Measurements from ENCODE around the gene TMEM234. TPM values are rescaled to one million over a fixed set of nuclear protein-coding genes. Genes with fewer than 3 reads are reported as not detected.

The TMEM234 gene
- total RNA-seq = 15.4 and 17.7 TPM in 2 replicates

DNA sequence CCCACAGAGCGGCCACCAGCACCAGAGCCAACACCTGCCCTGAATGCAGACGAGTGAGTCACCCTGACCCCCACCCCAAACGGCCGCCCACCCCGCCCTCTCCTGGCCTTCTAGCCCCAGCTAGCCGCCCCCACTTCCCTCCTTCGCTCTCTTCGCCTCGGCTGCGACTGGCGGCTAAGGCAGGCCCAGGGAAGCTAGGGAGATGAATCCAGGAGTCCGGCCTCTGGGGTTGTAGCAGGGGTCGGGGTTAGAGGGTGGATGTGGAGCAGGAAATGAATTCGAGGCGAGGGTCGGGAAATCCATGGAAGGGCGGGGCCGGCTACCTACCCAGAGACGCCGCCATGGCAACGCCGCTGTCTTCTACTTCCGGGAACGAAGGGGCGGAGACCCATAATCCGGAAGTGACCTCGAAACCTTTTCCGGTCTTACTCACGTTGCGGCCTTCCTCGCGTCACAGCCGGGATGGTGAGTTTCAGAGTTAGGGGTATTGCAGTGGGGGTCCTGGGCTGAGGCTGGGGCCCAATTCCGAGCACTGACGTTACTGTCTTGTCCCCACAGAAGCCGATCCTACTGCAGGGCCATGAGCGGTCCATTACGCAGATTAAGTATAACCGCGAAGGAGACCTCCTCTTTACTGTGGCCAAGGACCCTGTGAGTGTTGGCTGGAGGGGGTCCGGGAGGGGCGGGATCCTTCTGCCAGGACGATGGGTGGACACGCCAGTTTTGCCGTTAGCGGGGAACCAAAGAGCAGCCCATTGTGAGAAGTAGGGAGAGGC is at the start of gene TMEM234, which contains the start of gene EIF3I:
TSS of gene TMEM234 (minus strand) at position 374 of the 776 bp plus-strand sequence. CDS start at position 343, 31 bp downstream.
TSS of gene EIF3I (plus strand) at position 428 of the 776 bp plus-strand sequence. CDS start at position 463, 35 bp downstream.

DNA sequence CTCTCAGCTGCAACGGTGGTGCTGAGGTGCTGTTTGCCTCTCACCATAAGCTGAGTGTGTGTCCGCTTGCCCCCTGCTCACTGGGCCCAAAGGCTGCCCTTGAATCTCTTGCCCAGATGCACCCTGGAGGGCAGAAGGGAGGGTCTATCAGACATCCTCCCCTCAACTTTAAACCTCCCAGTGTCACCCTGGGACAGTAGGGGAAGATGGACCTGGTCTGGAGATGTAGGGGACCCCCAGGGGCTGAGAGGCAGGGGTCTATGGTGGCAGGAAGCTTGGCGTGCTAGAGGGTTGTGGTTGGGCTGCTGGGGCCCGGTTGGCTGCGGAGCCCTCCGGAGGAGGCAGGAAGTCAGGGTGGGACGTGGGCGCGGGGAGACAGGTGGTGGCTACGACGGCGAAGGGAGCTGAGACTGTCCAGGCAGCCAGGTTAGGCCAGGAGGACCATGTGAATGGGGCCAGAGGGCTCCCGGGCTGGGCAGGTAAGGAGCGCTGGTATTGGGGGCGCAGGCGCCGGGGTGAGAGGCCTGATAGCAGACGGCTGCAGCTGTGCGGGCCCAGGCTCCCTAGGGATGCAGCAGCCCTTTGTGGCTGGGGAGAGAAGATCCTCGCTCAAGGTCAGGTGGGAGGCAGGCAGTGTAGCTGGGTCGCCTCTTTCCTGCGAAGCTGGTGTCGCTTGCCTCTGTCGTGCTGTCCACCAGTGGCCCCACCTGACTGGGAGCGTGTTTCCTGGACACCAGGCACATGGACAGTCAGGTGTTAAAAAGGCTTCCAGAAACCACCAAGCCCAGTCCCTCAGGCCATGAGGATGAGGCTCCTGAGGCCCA is 29.0 kb upstream of the TMEM234 start, which contains the start of gene LCK:
TSS of gene LCK (plus strand) at position 373 of the 824 bp plus-strand sequence. CDS start 23,065 bp downstream, outside the sequence.

DNA sequence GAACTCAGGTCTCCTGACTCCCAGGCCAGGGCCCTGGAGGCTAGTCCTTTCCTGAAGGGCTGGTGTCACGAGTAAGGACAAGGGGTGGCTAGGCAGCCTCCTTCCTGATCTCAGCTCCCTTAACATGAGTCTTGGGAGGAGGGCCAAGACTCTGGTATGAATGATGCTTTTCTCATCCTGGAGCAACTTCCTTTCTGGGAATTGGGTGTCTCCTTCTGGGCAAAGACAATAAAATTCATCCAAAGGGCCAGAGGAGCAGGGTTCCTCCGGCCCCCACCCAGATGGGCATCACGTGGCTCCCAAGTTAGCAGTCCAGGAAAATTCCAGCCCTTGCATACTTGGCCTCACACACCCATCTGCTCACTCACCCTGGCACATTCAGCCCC is 24.7 kb upstream of the TMEM234 start, which contains the start of gene FAM167B:
TSS of gene FAM167B (plus strand) at position 335 of the 386 bp plus-strand sequence. CDS start 200 bp downstream, outside the sequence.

DNA sequence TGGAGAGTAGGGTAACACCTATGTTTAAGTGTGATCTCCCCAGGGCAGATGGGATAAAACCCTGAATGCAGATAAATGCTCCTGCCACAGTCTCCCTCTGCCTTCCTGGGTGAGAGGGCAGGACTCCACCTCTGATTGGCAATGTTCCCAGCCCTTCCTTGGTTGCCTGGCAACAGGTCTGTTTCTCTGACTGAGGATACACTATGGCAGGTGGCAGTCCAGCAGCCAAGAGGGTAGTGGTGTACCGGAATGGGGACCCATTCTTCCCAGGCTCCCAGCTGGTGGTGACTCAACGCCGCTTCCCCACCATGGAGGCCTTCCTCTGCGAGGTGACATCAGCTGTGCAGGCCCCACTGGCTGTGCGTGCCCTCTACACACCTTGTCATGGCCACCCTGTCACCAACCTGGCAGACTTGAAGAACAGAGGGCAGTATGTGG is 13.2 kb downstream of the TMEM234 start, which contains the start of gene DCDC2B:
TSS of gene DCDC2B (plus strand) at position 199 of the 438 bp plus-strand sequence. CDS start at position 204, 5 bp downstream.

DNA sequence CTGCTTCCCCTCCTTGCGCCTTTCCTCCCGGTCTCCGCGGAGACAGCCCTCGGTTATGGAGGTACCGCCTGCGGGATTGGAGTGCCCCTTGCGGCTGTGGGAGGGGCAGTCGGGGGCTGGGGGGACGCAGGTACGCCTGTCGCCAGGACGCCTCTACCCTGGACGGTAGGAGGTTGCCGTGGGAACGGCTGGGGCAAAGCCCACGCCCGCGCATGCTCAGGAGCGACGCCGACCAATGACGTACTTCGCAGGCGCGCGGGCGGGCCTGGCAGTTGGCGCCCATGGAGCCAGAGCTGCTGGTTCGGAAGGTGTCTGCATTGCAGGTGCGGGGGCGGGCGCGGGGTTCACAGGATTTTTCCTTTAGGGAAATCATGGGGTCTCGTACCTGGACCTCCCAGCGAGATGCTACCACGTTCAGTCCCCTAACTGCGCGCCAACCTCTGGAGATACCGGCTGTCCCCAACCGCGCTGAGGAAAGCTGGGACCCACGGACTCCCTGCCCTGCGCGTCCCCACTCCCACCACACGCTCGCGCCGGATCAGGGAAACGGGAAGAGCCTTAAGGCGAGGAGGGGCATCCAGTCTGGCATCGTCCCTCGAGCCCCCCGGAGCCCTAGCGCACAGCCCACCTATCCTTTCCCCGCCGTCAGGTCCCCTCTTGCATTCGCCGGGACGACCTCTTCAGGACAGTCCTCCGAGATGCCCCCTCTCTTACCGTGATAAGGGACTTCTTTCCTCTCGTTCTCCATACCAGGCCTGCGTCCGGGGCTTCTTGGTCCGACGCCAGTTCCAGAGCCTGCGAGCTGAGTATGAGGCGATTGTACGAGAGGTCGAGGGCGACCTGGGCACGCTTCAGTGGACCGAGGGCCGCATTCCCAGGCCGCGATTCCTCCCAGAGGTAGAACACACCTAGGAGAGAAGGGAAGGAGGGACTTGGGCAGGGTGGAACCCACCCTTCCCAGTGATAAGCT is 16.5 kb downstream of the TMEM234 start, which contains the start of gene IQCC:
TSS of gene IQCC (plus strand) at position 271 of the 970 bp plus-strand sequence. CDS start at position 282, 11 bp downstream.

DNA sequence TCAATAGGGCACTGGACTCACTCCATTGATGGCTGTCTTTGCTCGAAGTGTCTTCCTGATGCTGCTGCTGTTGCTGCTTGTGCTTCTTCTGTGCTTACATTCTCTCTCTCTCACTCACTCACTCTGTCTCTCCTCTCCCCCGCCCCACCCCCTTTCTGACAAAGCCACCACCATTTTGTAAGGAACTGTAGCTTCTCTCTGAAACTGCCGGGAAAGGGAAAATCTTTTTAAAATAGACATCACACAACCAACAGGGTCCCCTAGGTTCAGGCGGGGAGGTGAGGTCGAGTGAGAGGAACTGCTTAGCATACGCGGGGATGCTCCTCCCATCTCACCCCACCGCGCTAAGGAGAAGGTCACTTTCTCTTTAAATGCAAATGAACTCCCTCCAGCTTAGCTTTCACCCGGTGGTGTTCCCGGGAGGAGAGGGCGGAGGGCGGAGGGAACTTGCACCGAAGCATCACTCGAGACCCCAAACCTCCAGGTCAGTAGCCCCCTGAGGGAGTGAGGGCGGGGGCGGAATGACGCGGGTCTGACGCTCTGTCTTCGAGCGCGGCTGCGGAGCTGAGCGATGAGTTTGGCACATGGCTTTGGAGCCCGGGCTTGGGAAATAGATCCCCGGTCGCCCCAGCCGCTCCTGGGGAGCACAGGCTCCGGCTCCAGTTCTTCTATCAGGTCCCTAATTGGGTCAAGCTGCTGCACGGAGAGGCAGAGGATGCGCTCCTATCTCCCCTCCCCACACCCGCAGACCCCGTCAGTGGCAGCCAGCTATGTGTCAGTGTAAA is 21.7 kb downstream of the TMEM234 start, which contains the start of gene CCDC28B:
TSS of gene CCDC28B (plus strand) at position 370 of the 785 bp plus-strand sequence. CDS start 1,341 bp downstream, outside the sequence.

DNA sequence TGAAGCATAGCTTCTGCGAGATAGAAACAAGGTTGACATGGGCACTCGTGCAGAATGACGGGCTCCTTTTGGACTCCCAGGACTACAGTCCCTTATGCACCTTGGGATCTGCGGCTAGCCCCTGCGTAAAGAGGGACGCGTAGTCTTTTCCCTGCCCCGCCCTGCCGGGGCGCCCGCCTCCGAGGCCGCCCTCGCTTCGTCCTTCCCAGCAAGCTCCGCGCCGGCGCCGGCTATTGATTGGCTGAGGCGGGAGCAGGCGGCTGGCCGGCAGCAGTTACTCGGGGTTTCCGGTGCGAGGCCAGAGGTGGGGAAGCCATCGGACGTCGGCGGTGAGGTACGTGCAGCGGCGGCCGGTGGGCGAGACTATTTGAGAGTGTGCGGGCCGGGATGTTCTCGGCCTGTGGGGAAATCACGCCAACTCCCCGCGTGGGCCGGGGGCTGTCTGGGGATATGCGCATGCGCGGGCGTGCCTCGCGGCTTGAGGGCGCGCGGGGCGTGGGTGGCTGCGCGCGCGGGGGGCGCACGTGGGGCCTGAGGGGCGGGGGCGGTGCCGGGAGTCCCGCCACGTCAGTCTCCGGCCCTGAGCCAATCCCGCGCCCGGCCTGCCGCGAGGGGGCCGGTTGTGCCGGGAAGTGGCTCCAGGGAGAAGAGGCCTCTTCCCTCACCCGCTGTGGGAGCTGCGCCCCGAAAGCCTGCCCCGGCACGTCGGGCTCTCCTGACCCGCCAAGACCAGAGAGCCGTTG is 42.5 kb downstream of the TMEM234 start, which contains the start of gene TXLNA:
TSS of gene TXLNA (plus strand) at position 233 of the 743 bp plus-strand sequence. CDS start 671 bp downstream, outside the sequence.

Other genes starting within 250 kb of the TMEM234 start
- 36.9 and 50.1 TPM in 2 replicates for gene KHDRBS1, start 208.5 kb downstream of the TMEM234 start, total RNA-seq
- 4.7 and 8.2 TPM in 2 replicates for gene TMEM39B, start 149.4 kb downstream of the TMEM234 start, total RNA-seq
- gene KPNA6, start 114.3 kb downstream of the TMEM234 start, total RNA-seq = 20.2 and 24.3 TPM in 2 replicates
- gene TXLNA, start 42.7 kb downstream of the TMEM234 start, total RNA-seq = 60.1 and 72.3 TPM in 2 replicates
- 16.1 and 19.5 TPM in 2 replicates for gene CCDC28B, start 21.8 kb downstream of the TMEM234 start, total RNA-seq
- gene IQCC, start 16.7 kb downstream of the TMEM234 start, total RNA-seq = 0.69 and 1.6 TPM in 2 replicates
- not detected in 2 replicates for gene DCDC2B, start 13.3 kb downstream of the TMEM234 start, total RNA-seq
- gene EIF3I, start 54 bp upstream of the TMEM234 start, total RNA-seq = 352 and 375 TPM in 2 replicates
- 0.34 and 0.47 TPM in 2 replicates for gene FAM167B, start 24.9 kb upstream of the TMEM234 start, total RNA-seq
- 0.16 TPM in 1 of 2 replicates, not detected in the other for gene LCK, start 28.9 kb upstream of the TMEM234 start, total RNA-seq
- gene HDAC1, start 69.7 kb upstream of the TMEM234 start, total RNA-seq = 82.8 and 94.3 TPM in 2 replicates
- gene MARCKSL1, start 113.9 kb upstream of the TMEM234 start, total RNA-seq = 15.8 and 19.0 TPM in 2 replicates
- 0.95 and 1.5 TPM in 2 replicates for gene FAM229A, start 140.1 kb upstream of the TMEM234 start, total RNA-seq
- 0.63 and 0.86 TPM in 2 replicates for gene TSSK3, start 140.2 kb upstream of the TMEM234 start, total RNA-seq
- gene BSDC1, start 172.1 kb upstream of the TMEM234 start, total RNA-seq = 50.3 and 51.9 TPM in 2 replicates
- gene ZBTB8B, start 242.7 kb upstream of the TMEM234 start, total RNA-seq = under 0.01 TPM in 2 replicates

All from bronchial smooth muscle cell (primary cell).